ENCODE results near the gene RNH1.

Gene RNH1

GRCh38 chr11:487571-488021 is 19.4 kb downstream of the RNH1 start:
- H3K4me1 ChIP-seq: no peaks in the 10 kb centered on the region
- H3K27me3 ChIP-seq: no peaks in the 10 kb centered on the region
- peaks cover 4% of the 10 kb centered on the region; the same call in 1 of the 2 replicates for H3K36me3 ChIP-seq
- H3K9me3 ChIP-seq: no peaks in the 10 kb centered on the region
- H3K4me3 ChIP-seq (ENCODE audit: low read depth, low read length): no peak overlapping the region
- no peak for DNase-seq
- no peak for TF ChIP-seq CTCF (IDR thresholded peaks at IDR 0.05; ENCODE audit: low read depth, low read length)

DNA sequence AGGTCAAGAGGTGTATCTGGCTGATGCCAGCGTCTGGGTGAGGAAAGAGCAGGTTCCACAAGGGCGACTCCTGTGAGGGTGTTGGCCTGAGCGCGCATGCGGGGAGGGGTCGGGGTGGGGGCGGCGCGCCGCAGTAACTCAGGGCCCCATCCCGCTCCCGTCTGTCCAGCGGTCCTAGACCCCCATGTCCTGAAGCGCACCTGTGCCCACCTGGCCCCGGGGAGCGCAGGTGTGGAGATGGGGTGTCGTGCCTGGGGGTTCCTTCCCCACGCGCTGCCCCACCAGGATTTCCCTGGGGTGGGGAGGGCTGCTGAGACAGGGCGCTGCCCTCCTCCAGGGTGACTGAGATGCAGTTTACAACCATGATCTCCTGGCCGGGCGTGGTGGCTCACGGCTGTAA is 20.9 kb downstream of the RNH1 start:
- no peaks in the 10 kb centered on the region for H3K4me1 ChIP-seq
- no peak overlapping the region for H3K4me3 ChIP-seq (ENCODE audit: low read depth, low read length)
- no peaks in the 10 kb centered on the region for H3K27me3 ChIP-seq
- peaks cover 4% of the 10 kb centered on the region; the same call in 1 of the 2 replicates for H3K36me3 ChIP-seq
- no peaks in the 10 kb centered on the region for H3K9me3 ChIP-seq
- no peak for DNase-seq
- TF ChIP-seq CTCF (IDR thresholded peaks at IDR 0.05; ENCODE audit: low read depth, low read length): no peak

DNA sequence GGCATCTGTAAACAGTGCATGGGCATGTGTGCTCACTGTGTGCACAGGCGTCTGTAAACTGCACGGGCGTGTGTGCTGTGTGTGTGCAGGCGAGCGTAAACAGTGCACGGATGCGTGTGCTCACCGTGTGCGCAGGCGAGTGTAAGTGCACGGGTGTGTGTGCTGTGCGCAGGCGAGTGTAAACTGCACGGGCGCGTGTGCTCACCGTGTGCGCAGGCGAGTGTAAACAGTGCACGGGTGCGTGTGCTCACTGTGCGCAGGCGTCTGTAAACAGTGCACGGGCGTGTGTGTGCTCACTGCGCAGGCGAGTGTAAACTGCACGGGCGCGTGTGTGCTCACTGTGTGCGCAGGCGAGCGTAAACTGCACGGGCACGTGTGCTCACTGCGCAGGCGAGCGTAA is 22.4 kb downstream of the RNH1 start:
- Histone ChIP-seq H3K36me3 (no peaks in the 10 kb centered on the region), H3K9me3 (no peaks in the 10 kb centered on the region), H3K4me3 (ENCODE audit: low read depth, low read length) (no peak overlapping the region), H3K27me3 (no peaks in the 10 kb centered on the region), H3K4me1 (no peaks in the 10 kb centered on the region)
- no peak for TF ChIP-seq CTCF (IDR thresholded peaks at IDR 0.05; ENCODE audit: low read depth, low read length)
- no peak for DNase-seq

- DNase-seq: no peak
- TF ChIP-seq CTCF (IDR thresholded peaks at IDR 0.05; ENCODE audit: low read depth, low read length): no peak
- no peaks in the 10 kb centered on the region for H3K36me3 ChIP-seq
- H3K4me1 ChIP-seq: no peaks in the 10 kb centered on the region
- H3K4me3 ChIP-seq (ENCODE audit: low read depth, low read length): no peak overlapping the region
- H3K27me3 ChIP-seq: no peaks in the 10 kb centered on the region
- no peaks in the 10 kb centered on the region for H3K9me3 ChIP-seq
Observed at GRCh38 chr11:479311-479710, 27.7 kb downstream of the RNH1 start.

GRCh38 chr11:477052-477715 is 29.9 kb downstream of the RNH1 start:
- no peak for TF ChIP-seq CTCF (IDR thresholded peaks at IDR 0.05; ENCODE audit: low read depth, low read length)
- Histone ChIP-seq H3K36me3 (no peaks in the 10 kb centered on the region), H3K9me3 (no peaks in the 10 kb centered on the region), H3K27me3 (no peaks in the 10 kb centered on the region), H3K4me1 (no peaks in the 10 kb centered on the region), H3K4me3 (ENCODE audit: low read depth, low read length) (no peak overlapping the region)
- DNase-seq: no peak

GRCh38 chr11:476416-476815 is 30.6 kb downstream of the RNH1 start:
- H3K9me3 ChIP-seq: no peaks in the 10 kb centered on the region
- no peaks in the 10 kb centered on the region for H3K4me1 ChIP-seq
- H3K36me3 ChIP-seq: no peaks in the 10 kb centered on the region
- DNase-seq: no peak
- no peak for TF ChIP-seq CTCF (IDR thresholded peaks at IDR 0.05; ENCODE audit: low read depth, low read length)
- no peak overlapping the region for H3K4me3 ChIP-seq (ENCODE audit: low read depth, low read length)
- H3K27me3 ChIP-seq: no peaks in the 10 kb centered on the region
